Measurements from ENCODE around the gene RRP1. TPM values are rescaled to one million over a fixed set of nuclear protein-coding genes. Genes with fewer than 3 reads are reported as not detected.

RRP1 gene
- total and polyA plus RNA-seq, 2 of the 13 experiments (the other 11 are each of a cell fraction or from before 2014, with no cell fraction given), result 20.1 to 35.1 TPM

DNA sequence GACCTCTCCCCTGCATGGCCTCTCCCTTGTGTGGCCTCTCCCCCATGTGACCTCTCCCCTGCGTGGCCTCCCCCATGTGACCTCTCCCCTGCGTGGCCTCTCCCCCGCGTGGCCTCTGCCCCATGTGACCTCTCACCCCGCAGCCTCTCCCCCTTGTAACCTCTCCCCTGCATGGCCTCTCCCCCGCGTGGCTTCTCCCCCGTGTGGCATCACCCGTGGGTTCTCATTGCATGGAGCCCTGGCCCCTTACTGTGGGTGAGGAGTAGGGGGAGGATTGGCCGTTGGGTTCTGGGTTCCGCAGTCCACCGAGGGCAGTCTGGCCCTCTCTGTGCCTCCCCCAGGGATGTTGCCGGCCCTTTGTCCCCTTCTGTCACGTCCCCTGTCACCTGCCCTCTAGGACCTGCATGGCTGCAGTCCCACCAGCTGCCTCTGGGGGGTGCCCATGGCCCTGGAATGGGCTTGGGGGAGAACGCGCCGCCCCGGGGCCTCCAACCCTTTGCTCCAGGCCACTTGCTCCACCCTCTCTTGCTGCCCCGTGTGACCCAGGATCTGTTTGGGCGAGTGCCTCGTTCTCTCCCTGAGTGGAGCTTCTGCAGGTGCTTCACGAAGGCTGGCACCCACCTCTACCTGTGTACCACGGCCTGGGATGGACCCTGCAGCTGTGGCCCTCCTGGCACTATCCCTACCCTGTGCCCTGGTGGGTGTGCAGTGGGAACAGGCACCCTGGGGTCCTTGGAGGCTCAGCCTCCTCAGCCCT, 21.3 kb downstream of the RRP1 start (continued):
- TF ChIP-seq, protein P1, sequence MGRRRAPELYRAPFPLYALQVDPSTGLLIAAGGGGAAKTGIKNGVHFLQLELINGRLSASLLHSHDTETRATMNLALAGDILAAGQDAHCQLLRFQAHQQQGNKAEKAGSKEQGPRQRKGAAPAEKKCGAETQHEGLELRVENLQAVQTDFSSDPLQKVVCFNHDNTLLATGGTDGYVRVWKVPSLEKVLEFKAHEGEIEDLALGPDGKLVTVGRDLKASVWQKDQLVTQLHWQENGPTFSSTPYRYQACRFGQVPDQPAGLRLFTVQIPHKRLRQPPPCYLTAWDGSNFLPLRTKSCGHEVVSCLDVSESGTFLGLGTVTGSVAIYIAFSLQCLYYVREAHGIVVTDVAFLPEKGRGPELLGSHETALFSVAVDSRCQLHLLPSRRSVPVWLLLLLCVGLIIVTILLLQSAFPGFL (CRISPR knock-in tag; IDR thresholded peaks at IDR 0.05), result no peak
- TF ChIP-seq ZBTB7A (CRISPR knock-in tag; IDR thresholded peaks at IDR 0.05) (peak; percentile 57; the same call in 1 of the 2 replicates), SOX5 (CRISPR knock-in tag; IDR thresholded peaks at IDR 0.05; ENCODE audit: borderline replicate concordance) (0 out of 2 replicates have a peak, but pooled peaks have one; percentile 34), KDM2A (CRISPR knock-in tag; IDR thresholded peaks at IDR 0.05; ENCODE audit: borderline replicate concordance, low read depth) (0 out of 2 replicates have a peak, but pooled peaks have one; percentile 64), ZNF274 (CRISPR knock-in tag; IDR thresholded peaks at IDR 0.05) (peak; percentile 69; the same call in 1 of the 2 replicates), AGO1 (IDR thresholded peaks at IDR 0.05; ENCODE audit: low read depth, low read length, poor library complexity, severe bottlenecking) (peak; percentile 40), BCL3 (CRISPR knock-in tag; IDR thresholded peaks at IDR 0.05) (no peak), ZNF543 (CRISPR knock-in tag; IDR thresholded peaks at IDR 0.05) (no peak), YY1 (IDR thresholded peaks at IDR 0.05; ENCODE audit: insufficient read depth, insufficient replicate concordance, low read depth, low read length) (no peak), CBX1 (IDR thresholded peaks at IDR 0.05; ENCODE audit: low read depth) (peak; percentile 14), PATZ1 (CRISPR knock-in tag; IDR thresholded peaks at IDR 0.05) (peak; percentile 80), GZF1 (CRISPR knock-in tag; IDR thresholded peaks at IDR 0.05) (no peak), RXRB (CRISPR knock-in tag; IDR thresholded peaks at IDR 0.05; ENCODE audit: borderline replicate concordance) (peak; percentile 41; the same call in 1 of the 2 replicates), ZNF138 (CRISPR knock-in tag; IDR thresholded peaks at IDR 0.05; ENCODE audit: low read depth) (no peak), TRIM22 (IDR thresholded peaks at IDR 0.05) (no peak), PPARG (CRISPR knock-in tag; conservative IDR thresholded peaks at IDR 0.05) (no peak), GATAD1 (CRISPR knock-in tag; IDR thresholded peaks at IDR 0.05) (peak; percentile 40; the same call in 1 of the 2 replicates), MATR3 (CRISPR knock-in tag; IDR thresholded peaks at IDR 0.05) (no peak), HMGA1 (CRISPR knock-in tag; conservative IDR thresholded peaks at IDR 0.05) (no peak), SMAD1 (CRISPR knock-in tag; IDR thresholded peaks at IDR 0.05; ENCODE audit: borderline replicate concordance, low read depth) (peak; percentile 46; the same call in 1 of the 2 replicates), MEIS1 (CRISPR knock-in tag; IDR thresholded peaks at IDR 0.05; ENCODE audit: borderline replicate concordance) (0 out of 2 replicates have a peak, but pooled peaks have one; percentile 51), THAP11 (CRISPR knock-in tag; IDR thresholded peaks at IDR 0.05) (no peak), MAZ (IDR thresholded peaks at IDR 0.05; ENCODE audit: borderline replicate concordance, low read depth, low read length) (peak; percentile 20; the same call in 1 of the 2 replicates), MAZ (CRISPR knock-in tag; IDR thresholded peaks at IDR 0.05; ENCODE audit: low read depth) (peak; percentile 67; the same call in 1 of the 2 replicates), ZNF747 (CRISPR knock-in tag; IDR thresholded peaks at IDR 0.05; ENCODE audit: borderline replicate concordance) (peak; percentile 23; the same call in 1 of the 2 replicates)
